Measurements from ENCODE around the gene PIP4K2B.

PIP4K2B gene

DNA sequence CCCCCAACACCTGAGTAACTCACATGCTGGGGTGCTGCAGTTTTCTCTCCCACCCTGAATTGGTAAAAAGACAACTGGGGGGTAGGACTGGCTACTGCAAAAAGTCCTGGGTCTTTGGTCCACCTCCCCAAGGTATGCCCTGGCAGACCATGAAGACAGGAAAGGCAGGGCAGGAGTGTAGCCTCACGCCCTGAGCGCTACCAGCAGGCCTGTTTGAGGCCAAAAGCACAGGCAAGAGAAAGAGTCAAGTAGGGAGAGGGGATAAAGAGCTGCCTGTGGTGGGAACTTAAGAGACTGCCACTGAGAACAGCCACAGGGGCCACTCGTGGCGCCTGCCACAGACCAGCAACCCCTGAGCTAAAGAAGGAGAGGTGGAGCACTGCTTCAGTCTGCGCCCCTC is 33.0 kb downstream of the PIP4K2B start:
- no peaks in the 10 kb centered on the region for H4K20me1 ChIP-seq (ENCODE audit: insufficient read depth, low read length, poor library complexity, severe bottlenecking)
- H3K4me1 ChIP-seq (ENCODE audit: insufficient read depth, low read length, poor library complexity, severe bottlenecking) = no peaks in the 10 kb centered on the region
- no peaks in the 10 kb centered on the region for H3F3A ChIP-seq (ENCODE audit: low read depth)
- peaks cover 89% of the 10 kb centered on the region; the same call in 1 of the 2 replicates for H3K36me3 ChIP-seq (ENCODE audit: insufficient read depth, low read length)
- H3K79me2 ChIP-seq (ENCODE audit: insufficient read depth, low read length) = no peaks in the 10 kb centered on the region
- H3K4me3 ChIP-seq (ENCODE audit: low read length, poor library complexity, severe bottlenecking) = no peak overlapping the region
- no peaks in the 10 kb centered on the region for H3K9me3 ChIP-seq (ENCODE audit: insufficient read depth, low read depth, low read length)
- no peaks in the 10 kb centered on the region for H3K9me2 ChIP-seq (replicated peaks; ENCODE audit: low read depth, low read length)
- TF ChIP-seq, protein P1, sequence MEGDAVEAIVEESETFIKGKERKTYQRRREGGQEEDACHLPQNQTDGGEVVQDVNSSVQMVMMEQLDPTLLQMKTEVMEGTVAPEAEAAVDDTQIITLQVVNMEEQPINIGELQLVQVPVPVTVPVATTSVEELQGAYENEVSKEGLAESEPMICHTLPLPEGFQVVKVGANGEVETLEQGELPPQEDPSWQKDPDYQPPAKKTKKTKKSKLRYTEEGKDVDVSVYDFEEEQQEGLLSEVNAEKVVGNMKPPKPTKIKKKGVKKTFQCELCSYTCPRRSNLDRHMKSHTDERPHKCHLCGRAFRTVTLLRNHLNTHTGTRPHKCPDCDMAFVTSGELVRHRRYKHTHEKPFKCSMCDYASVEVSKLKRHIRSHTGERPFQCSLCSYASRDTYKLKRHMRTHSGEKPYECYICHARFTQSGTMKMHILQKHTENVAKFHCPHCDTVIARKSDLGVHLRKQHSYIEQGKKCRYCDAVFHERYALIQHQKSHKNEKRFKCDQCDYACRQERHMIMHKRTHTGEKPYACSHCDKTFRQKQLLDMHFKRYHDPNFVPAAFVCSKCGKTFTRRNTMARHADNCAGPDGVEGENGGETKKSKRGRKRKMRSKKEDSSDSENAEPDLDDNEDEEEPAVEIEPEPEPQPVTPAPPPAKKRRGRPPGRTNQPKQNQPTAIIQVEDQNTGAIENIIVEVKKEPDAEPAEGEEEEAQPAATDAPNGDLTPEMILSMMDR (conservative IDR thresholded peaks at IDR 0.05; ENCODE audit: low read length) = no peak
- no peak for TF ChIP-seq EZH2phosphoT487 (IDR thresholded peaks at IDR 0.05; ENCODE audit: borderline replicate concordance)
- no peak overlapping the region for H3K9ac ChIP-seq (ENCODE audit: low read depth, low read length, poor library complexity, severe bottlenecking)
- H3K4me2 ChIP-seq (ENCODE audit: low read depth, low read length, poor library complexity, severe bottlenecking) = no peak overlapping the region
- no peaks in the 10 kb centered on the region for H3K27me3 ChIP-seq (ENCODE audit: insufficient read depth, low read length, poor library complexity, severe bottlenecking)
- H2AFZ ChIP-seq (ENCODE audit: low read length) = no peak overlapping the region

DNA sequence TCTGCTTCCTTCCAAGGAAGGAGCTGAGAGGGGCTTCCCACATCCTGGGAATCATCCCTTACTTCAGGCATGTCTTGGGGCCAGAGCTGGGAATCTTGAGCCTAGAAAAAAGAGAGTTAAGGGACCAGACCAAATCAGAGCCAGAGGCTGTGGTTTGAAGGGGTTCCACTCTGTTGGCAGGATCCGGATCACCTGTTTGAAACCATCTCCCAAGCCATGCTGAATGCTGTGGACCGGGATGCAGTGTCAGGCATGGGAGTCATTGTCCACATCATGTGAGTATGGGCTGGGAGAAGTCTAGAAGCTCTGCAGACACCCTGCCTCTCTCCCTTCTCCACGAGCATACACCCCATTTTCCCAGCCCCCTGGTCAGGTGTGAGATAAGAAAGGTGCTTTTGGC is 37.1 kb downstream of the PIP4K2B start:
- no peaks in the 10 kb centered on the region for H3F3A ChIP-seq (ENCODE audit: low read depth)
- H4K20me1 ChIP-seq (ENCODE audit: insufficient read depth, low read length, poor library complexity, severe bottlenecking) = no peaks in the 10 kb centered on the region
- H3K9me3 ChIP-seq (ENCODE audit: insufficient read depth, low read depth, low read length) = no peaks in the 10 kb centered on the region
- TF ChIP-seq EZH2phosphoT487 (IDR thresholded peaks at IDR 0.05; ENCODE audit: borderline replicate concordance) = no peak
- TF ChIP-seq, protein P1 (conservative IDR thresholded peaks at IDR 0.05; ENCODE audit: low read length) = no peak
- H3K27me3 ChIP-seq (ENCODE audit: insufficient read depth, low read length, poor library complexity, severe bottlenecking) = no peaks in the 10 kb centered on the region
- H3K9me2 ChIP-seq (replicated peaks; ENCODE audit: low read depth, low read length) = no peaks in the 10 kb centered on the region
- H2AFZ ChIP-seq (ENCODE audit: low read length) = no peak overlapping the region
- peaks cover 68% of the 10 kb centered on the region; the same call in 1 of the 2 replicates for H3K36me3 ChIP-seq (ENCODE audit: insufficient read depth, low read length)
- H3K9ac ChIP-seq (ENCODE audit: low read depth, low read length, poor library complexity, severe bottlenecking) = no peak overlapping the region
- H3K79me2 ChIP-seq (ENCODE audit: insufficient read depth, low read length) = 0 out of 2 replicates have a peak, but pooled peaks cover 3% of the 10 kb centered on the region
- no peaks in the 10 kb centered on the region for H3K4me1 ChIP-seq (ENCODE audit: insufficient read depth, low read length, poor library complexity, severe bottlenecking)
- H3K4me3 ChIP-seq (ENCODE audit: low read length, poor library complexity, severe bottlenecking) = no peak overlapping the region
- no peak overlapping the region for H3K4me2 ChIP-seq (ENCODE audit: low read depth, low read length, poor library complexity, severe bottlenecking)

DNA sequence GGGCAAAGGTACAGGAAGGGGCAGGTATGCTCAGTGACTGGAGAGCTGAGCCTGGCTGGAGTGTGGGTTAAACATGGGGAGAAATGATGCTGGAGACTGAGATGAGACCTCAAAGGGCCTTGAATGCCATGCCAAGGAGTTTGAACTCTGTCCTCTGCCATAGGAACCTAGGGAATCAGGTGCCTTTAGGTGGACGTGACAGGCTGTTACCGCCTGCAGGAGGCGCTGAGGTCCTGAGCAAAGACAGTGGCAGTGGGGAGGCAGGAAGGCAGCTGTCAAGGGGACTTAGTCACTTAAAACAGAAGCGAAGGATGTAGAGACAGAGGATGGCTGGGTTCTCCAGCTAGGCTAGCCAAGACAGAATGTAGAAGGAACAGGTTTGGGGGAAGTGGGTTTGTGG is 37.7 kb downstream of the PIP4K2B start:
- Histone ChIP-seq H3K4me1 (ENCODE audit: insufficient read depth, low read length, poor library complexity, severe bottlenecking) (no peaks in the 10 kb centered on the region), H3K27me3 (ENCODE audit: insufficient read depth, low read length, poor library complexity, severe bottlenecking) (no peaks in the 10 kb centered on the region), H3K4me3 (ENCODE audit: low read length, poor library complexity, severe bottlenecking) (no peak overlapping the region), H3K79me2 (ENCODE audit: insufficient read depth, low read length) (0 out of 2 replicates have a peak, but pooled peaks cover 3% of the 10 kb centered on the region), H3K9ac (ENCODE audit: low read depth, low read length, poor library complexity, severe bottlenecking) (no peak overlapping the region), H3F3A (ENCODE audit: low read depth) (no peaks in the 10 kb centered on the region), H3K9me2 (replicated peaks; ENCODE audit: low read depth, low read length) (no peaks in the 10 kb centered on the region), H2AFZ (ENCODE audit: low read length) (no peak overlapping the region), H3K9me3 (ENCODE audit: insufficient read depth, low read depth, low read length) (no peaks in the 10 kb centered on the region), H3K36me3 (ENCODE audit: insufficient read depth, low read length) (peaks cover 63% of the 10 kb centered on the region; the same call in 1 of the 2 replicates), H4K20me1 (ENCODE audit: insufficient read depth, low read length, poor library complexity, severe bottlenecking) (no peaks in the 10 kb centered on the region), H3K4me2 (ENCODE audit: low read depth, low read length, poor library complexity, severe bottlenecking) (no peak overlapping the region)
- TF ChIP-seq, protein P1 (conservative IDR thresholded peaks at IDR 0.05; ENCODE audit: low read length) = peak; percentile 71
- no peak for TF ChIP-seq EZH2phosphoT487 (IDR thresholded peaks at IDR 0.05; ENCODE audit: borderline replicate concordance)
